ENCODE results near the gene SUSD6.
A peak's percentile ranks its signal among the peaks of the same experiment; 100 is the strongest.

SUSD6 gene

DNA sequence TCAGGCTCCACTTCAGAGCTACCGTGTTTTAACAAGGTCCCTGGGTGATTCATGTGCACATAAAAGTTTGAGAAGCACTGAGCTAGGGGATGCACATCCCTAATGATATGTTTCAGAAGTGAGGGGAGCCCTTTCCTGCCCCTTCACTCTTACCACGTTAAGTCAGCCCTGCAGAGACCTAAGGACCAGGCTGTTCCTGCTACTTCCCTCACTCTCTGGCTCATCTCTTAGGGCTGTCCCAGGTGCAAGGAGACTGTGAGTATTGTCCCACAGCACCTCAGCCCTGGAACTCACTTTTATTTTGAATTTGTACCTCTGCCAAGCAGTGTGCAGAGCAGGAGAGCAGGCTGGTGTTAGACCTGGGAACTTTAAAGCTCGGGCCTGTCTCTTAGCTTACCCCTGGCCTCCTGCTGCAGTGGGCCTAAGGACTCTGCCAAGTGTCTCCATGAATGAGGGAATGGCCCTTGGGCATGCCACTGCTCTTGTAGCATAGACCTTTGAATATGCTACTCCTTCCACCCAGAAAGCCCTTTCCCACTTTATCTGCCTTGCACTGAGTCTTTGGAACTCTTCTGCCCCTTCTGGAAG lies 11.0 kb upstream of the SUSD6 start:
- in situ Hi-C loops (cut with HindIII; ENCODE audit: low sequenced_read_pairs): no loop called here
- TF ChIP-seq CTCF (IDR thresholded peaks at IDR 0.05; ENCODE audit: low read depth, low read length): no peak
- no peak overlapping the region for H3K4me3 ChIP-seq (ENCODE audit: low read depth, low read length)
- no peak for DNase-seq (ENCODE audit: low read depth, low spot score)

- no peak for DNase-seq (ENCODE audit: low read depth, low spot score)
- H3K4me3 ChIP-seq (ENCODE audit: low read depth, low read length): no peak overlapping the region
- TF ChIP-seq CTCF (IDR thresholded peaks at IDR 0.05; ENCODE audit: low read depth, low read length): no peak
- in situ Hi-C loops (cut with HindIII; ENCODE audit: low sequenced_read_pairs): no loop called here
Observed at GRCh38 chr14:69605738-69606137, 5.7 kb upstream of the SUSD6 start.

DNA sequence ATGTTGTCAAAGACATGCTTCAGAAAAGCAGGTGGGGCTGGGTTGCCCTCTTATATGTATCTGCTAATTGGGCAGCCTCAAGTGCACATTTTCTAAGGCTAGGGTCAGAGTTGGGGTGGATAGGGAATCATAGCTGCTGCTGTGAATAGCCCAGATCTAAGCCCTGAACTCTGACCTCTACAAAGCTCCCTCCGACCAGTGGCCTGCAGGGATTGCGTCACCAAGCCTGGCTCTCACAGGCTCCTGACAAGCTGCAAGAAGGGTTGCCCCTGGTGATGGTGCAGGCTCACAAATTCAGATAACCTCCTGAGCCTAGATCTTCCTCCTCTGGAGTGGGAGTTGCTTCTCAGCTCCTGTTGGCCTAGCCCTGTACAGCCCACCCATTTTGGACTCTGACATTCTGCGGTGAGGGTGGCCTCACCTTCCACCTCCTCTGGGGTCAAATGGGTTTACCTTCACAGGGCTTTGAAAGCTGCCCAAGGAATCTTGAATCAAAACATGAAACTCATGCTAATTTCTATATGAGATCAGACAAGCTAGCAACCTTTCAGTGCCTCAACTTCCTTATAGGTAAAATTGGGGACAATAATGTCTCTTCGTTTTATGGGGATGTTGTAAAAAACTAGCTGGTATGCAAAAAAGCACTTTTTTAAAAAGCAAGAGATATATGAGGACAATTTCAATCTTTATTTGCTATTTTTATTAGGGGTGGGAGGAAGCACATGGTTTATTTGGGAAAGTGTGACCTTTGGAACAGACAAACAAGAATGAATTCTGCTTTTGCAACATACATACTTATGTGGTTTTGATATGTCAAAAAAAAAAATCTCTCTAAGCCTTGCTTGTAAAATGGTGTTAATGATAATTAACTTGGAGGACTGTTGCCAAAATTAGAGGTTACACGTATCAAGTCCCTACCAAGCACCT lies 4.9 kb upstream of the SUSD6 start:
- no peak for TF ChIP-seq CTCF (IDR thresholded peaks at IDR 0.05; ENCODE audit: low read depth, low read length)
- in situ Hi-C loops (cut with HindIII; ENCODE audit: low sequenced_read_pairs): no loop called here
- no peak overlapping the region for H3K4me3 ChIP-seq (ENCODE audit: low read depth, low read length)
- DNase-seq (ENCODE audit: low read depth, low spot score): no peak

DNA sequence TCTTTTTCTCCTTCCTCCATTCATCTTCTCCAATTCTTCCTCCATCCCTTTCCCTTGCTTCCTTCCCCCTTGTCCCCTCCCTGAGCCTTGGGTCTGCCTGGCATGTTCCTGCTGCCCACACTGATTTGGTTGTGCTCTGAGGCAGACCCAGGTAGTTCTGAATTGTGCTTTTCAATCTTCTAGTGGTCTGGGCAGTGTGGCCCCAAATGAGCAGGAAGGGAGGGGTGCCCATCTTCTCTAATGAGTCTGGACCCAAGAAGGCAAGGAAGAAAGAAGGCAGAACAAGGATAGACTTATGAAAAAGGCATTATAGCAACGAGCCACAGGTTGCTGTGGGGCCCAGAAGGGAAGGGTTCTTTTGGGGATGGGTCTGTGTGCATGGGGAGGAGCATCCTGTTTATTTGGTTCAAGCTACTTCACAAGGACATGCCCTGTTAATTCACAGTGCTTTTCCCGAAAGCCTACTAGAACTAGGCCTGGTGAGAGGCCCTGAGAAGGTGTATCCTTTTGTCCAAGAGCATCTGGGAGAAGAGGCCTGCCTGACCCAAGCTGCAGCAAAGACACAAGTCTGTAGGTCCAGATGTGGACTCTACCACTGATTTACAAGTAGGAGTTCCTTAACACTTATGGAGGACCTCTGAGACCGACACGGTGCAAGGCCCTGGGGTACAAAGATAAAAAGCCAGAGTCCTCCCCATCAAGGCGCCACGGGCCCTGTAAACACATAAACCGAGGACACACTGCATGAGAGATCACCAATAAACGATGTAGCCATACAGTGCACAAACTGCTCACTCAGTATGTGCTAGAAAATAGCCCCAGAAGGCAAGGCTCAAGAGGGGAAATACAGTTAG lies 1.1 kb upstream of the SUSD6 start:
- DNase-seq (ENCODE audit: low read depth, low spot score): no peak
- in situ Hi-C loops (cut with HindIII; ENCODE audit: low sequenced_read_pairs): no loop called here
- peak overlapping the region; percentile 46 for H3K4me3 ChIP-seq (ENCODE audit: low read depth, low read length)
- TF ChIP-seq CTCF (IDR thresholded peaks at IDR 0.05; ENCODE audit: low read depth, low read length): no peak

GRCh38 chr14:69610874-69611171 lies 573 bp upstream of the SUSD6 start:
- peak overlapping the region; percentile 46 for H3K4me3 ChIP-seq (ENCODE audit: low read depth, low read length)
- no peak for DNase-seq (ENCODE audit: low read depth, low spot score)
- TF ChIP-seq CTCF (IDR thresholded peaks at IDR 0.05; ENCODE audit: low read depth, low read length): no peak
- in situ Hi-C loops (cut with HindIII; ENCODE audit: low sequenced_read_pairs): no loop called here

- no peak for TF ChIP-seq CTCF (IDR thresholded peaks at IDR 0.05; ENCODE audit: low read depth, low read length)
- in situ Hi-C loops (cut with HindIII; ENCODE audit: low sequenced_read_pairs): no loop called here
- H3K4me3 ChIP-seq (ENCODE audit: low read depth, low read length): peak overlapping the region; percentile 81
- DNase-seq (ENCODE audit: low read depth, low spot score): peak; percentile 29
Observed at GRCh38 chr14:69612014-69612782, 802 bp downstream of the SUSD6 start.

Measured in astrocyte of the spinal cord (primary cell).